HG03565 (cell line): Measurements from ENCODE around the gene CPNE4.
A peak's percentile ranks its signal among the peaks of the same experiment; 100 is the strongest.

Experiments used
- ATAC-seq: cut with Tn5 transposase; IDR thresholded peaks from one replicate; pipeline ENCODE4 v1.9.1; 2021; ENCODE audit warnings: mild to moderate bottlenecking, moderate library complexity; ENCODE audit not compliant: unreplicated experiment

Gene CPNE4

DNA sequence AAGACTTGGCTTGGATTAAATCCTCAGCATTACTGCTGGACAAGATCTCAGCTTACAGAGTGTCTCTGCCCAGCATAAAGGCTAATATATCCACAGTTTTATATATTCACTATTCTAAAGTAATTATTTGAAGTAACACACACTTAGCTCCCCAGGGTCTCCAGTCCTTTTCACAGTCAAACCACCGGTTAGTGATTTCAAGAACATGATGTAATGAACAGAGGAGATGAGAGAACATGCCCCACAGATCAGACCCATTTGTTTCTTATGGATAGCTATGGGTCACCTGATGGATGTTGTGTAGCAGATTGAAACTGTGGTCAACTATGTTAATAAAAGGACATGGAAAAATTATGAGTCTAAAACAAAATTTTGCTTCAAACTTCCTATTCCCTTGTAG, 487.2 kb downstream of the CPNE4 start:
- no peak for ATAC-seq

- no peak for ATAC-seq
These were observed 488.4 kb downstream of the CPNE4 start for GRCh38 chr3:131546441-131546840.

DNA sequence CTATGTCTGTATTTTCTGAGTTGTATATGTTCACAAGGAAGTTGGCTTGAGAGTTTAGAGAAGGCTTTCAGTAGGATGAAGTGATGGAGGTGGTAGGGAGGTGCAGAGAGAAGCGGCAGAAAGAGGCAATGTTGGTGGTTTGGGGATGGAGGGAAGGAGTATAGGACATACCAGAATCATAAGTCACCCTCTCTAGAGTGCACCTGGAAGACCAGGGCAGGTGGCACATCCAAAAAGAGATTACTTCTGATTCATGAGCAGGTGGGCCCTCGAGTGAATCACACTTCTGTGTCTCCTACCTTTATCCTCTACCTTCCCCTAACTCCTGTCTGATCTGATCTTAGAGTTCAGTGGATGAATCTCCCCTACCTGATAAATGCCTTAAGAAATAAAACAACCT, 490.3 kb downstream of the CPNE4 start:
- no peak for ATAC-seq

GRCh38 chr3:131543714-131544113, 491.1 kb downstream of the CPNE4 start:
- ATAC-seq, result no peak

GRCh38 chr3:131541288-131541687, 493.5 kb downstream of the CPNE4 start:
- ATAC-seq, result no peak

- no peak for ATAC-seq
These were observed 494.0 kb downstream of the CPNE4 start for GRCh38 chr3:131540821-131541220.

GRCh38 chr3:131540143-131540542, 494.7 kb downstream of the CPNE4 start:
- ATAC-seq, result no peak

- ATAC-seq, result no peak
These were observed 495.8 kb downstream of the CPNE4 start for GRCh38 chr3:131538968-131539367.

GRCh38 chr3:131537531-131537930, 497.3 kb downstream of the CPNE4 start:
- no peak for ATAC-seq

DNA sequence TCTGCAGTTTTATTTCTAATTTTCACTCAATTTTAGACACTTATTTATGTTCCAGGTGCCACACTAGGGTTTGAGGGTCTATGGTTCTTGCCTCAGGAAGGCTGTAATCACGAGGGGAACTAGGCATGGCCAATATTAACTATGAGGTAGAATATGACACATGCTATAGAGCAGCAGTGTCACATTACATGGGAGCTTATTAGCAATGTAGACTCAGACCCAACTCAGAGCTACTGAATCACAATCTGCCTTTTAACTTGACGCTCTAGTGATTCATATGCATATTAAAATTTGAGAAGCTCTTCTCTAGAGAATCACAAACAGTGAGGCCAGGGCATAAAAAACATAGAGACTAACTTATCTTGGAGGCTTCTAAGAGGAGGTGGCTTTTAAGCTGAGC, 499.2 kb downstream of the CPNE4 start:
- no peak for ATAC-seq

- ATAC-seq, result no peak
These were observed 499.7 kb downstream of the CPNE4 start for GRCh38 chr3:131535131-131535530.

DNA sequence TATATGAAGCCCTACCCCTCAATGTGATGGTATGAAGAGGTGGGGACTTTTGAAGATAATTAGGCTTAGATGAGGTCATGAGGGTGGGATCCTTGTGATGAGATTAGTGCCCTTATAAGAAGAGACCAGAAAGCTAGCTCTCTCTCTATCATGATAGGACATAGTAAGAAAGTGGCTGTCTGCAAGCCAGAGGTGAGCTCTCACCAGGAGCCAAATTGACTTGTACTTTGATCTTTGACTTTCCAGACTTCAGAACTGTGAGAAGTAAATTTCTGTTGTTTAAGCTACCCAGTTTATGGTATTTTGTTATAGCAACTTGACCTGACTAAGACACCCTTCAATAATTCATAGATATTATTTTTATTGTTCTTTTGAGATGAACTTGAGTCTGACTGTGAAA, 502.2 kb downstream of the CPNE4 start:
- ATAC-seq, result no peak

- ATAC-seq, result no peak
These were observed 504.0 kb downstream of the CPNE4 start for GRCh38 chr3:131530843-131531242.

GRCh38 chr3:131530388-131530787, 504.4 kb downstream of the CPNE4 start:
- ATAC-seq, result no peak

GRCh38 chr3:131526801-131527347, 507.9 kb downstream of the CPNE4 start:
- no peak for ATAC-seq

DNA sequence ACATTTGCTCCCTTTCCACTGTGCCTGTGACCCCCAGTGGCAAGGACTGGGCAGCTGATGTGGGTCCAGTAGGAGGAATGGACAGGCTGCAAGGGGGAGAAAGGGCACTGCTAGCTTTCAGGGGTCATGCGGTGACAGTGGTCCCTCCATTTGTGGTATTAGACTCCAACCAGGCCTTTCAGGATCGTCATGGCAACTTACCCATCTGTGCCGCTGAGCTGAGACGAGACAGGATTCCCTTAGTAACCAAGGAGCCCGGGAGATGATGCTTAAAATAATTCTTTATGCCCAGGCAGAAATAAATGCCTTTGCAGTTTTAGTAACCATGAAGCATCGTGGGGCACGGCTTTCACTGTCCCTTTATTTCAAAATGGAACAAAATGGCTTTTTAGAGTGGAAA, 516.1 kb downstream of the CPNE4 start:
- ATAC-seq, result no peak

- no peak for ATAC-seq
These were observed 529.4 kb downstream of the CPNE4 start for GRCh38 chr3:131505421-131505820.

- ATAC-seq, result no peak
These were observed 531.5 kb downstream of the CPNE4 start for GRCh38 chr3:131503320-131503635.

- ATAC-seq, result peak; percentile 90
These were observed 532.1 kb downstream of the CPNE4 start, which contains the start of gene MRPL3 for GRCh38 chr3:131502530-131503319. Gene MRPL3, minus strand, starts transcription at chr3:131502971. Its CDS starts 150 bp downstream, at chr3:131502821.

- no peak for ATAC-seq
These were observed 532.9 kb downstream of the CPNE4 start for GRCh38 chr3:131501949-131502348.

DNA sequence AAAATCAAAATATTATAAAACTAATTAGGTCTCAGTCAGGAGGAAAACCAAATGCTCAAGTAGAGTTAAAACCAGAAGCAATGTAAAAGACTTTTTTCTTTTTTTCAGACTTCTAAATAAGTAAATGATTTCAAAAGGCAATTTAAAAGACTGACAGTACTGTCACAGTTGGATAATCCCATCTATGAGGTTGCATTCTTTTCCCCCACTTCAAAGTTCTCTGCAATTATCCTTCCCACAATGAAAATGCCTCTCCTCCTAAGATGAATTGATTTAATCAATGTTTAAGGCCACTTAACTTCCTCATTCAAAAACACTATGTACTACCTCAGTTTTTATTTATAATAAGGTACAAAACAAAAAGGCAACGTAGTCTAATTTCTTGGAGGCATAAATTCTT, 540.1 kb downstream of the CPNE4 start:
- no peak for ATAC-seq

DNA sequence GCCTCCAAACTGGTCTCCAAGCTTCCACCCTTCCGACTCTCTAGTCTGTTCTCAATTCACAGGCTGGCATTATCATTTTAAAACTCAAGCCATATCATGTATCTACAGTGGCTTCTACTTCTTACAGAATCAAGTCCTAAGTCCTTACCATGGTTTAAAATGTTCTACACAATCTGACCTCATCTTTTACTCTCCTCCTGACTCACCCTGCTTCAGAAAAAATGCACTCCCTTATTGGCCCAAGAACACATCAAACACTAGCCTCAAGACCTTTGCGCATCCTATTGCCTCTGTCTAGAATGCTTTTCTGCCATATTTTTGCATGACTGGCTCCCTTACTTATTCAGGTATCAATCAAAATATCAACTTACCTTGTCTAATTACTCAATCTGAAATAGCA, 543.0 kb downstream of the CPNE4 start:
- no peak for ATAC-seq

- no peak for ATAC-seq
These were observed 543.7 kb downstream of the CPNE4 start for GRCh38 chr3:131491084-131491483.
